Breast epithelium (tissue), 3 donors: ENCODE results near the gene RCSD1.

Source experiments
- CTCF ChIP-seq, 3 donors: fragments of 450-650 bp; IDR thresholded peaks; one replicate each; pipeline ENCODE4 v1.5.1; 2016 to 2017; ENCODE audit warnings: antibody characterized with exemption in 3 of 3, mild to moderate bottlenecking in 3 of 3, moderate library complexity in 3 of 3
- POLR2A ChIP-seq: fragments of 450-650 bp; IDR thresholded peaks from one replicate; pipeline ENCODE4 v1.6.1; 2016; ENCODE audit warnings: antibody characterized with exemption, mild to moderate bottlenecking, moderate library complexity
- POLR2AphosphoS5 ChIP-seq, 3 donors: sonication (generic); formaldehyde crosslinking; IDR thresholded peaks; one replicate each; pipeline ENCODE4 v1.6.1; 2017; ENCODE audit warnings: antibody characterized with exemption in 3 of 3

- TF ChIP-seq POLR2AphosphoS5 (IDR thresholded peaks at IDR 0.05) (no peak), POLR2A (no peak), CTCF (IDR thresholded peaks at IDR 0.05) (no peak)
These were observed 107.1 kb downstream of the RCSD1 start for GRCh38 chr1:167737169-167737568.
